HG03097 (cell line): ENCODE results near the gene SLC3A2.
"Not testable (repeated sequence)": the region's sequence is repeated elsewhere in the genome, so short reads cannot be mapped to it uniquely, and the experiment has no call there.

Experiments used
- ATAC-seq: cut with Tn5 transposase; IDR thresholded peaks from one replicate; pipeline ENCODE4 v1.9.1; 2021; ENCODE audit not compliant: unreplicated experiment, low FRiP score

The SLC3A2 gene

GRCh38 chr11:62851807-62852522 is 28.7 kb upstream of the SLC3A2 start:
- no peak for ATAC-seq

- no peak for ATAC-seq
These were observed 28.0 kb upstream of the SLC3A2 start for GRCh38 chr11:62852523-62853188.

- ATAC-seq: no peak
These were observed 27.3 kb upstream of the SLC3A2 start for GRCh38 chr11:62853279-62853965.

GRCh38 chr11:62854013-62854824 is 26.5 kb upstream of the SLC3A2 start:
- ATAC-seq: no peak

GRCh38 chr11:62854825-62855570 is 25.7 kb upstream of the SLC3A2 start:
- ATAC-seq: no peak

- peak; percentile 92 for ATAC-seq
These were observed 24.9 kb upstream of the SLC3A2 start for GRCh38 chr11:62855571-62856332.

GRCh38 chr11:62856333-62856895 is 24.3 kb upstream of the SLC3A2 start:
- peak; percentile 9 for ATAC-seq

- ATAC-seq: no peak
These were observed 23.1 kb upstream of the SLC3A2 start for GRCh38 chr11:62857541-62857982.

GRCh38 chr11:62858201-62858600 is 22.5 kb upstream of the SLC3A2 start:
- no peak for ATAC-seq

GRCh38 chr11:62859281-62859703 is 21.4 kb upstream of the SLC3A2 start:
- ATAC-seq: not testable (repeated sequence)

- ATAC-seq: no peak
These were observed 19.7 kb upstream of the SLC3A2 start for GRCh38 chr11:62860835-62861563.

- ATAC-seq: not testable (repeated sequence)
These were observed 19.0 kb upstream of the SLC3A2 start for GRCh38 chr11:62861564-62862192.

GRCh38 chr11:62863687-62864335 is 16.9 kb upstream of the SLC3A2 start:
- no peak for ATAC-seq

GRCh38 chr11:62865635-62866034 is 15.1 kb upstream of the SLC3A2 start:
- no peak for ATAC-seq

- ATAC-seq: no peak
These were observed 5.8 kb upstream of the SLC3A2 start for GRCh38 chr11:62874851-62875250.

- ATAC-seq: no peak
These were observed 4.8 kb upstream of the SLC3A2 start for GRCh38 chr11:62875698-62876478.

GRCh38 chr11:62876712-62877111 is 4.0 kb upstream of the SLC3A2 start:
- no peak for ATAC-seq
